ENCODE measurements around the gene C11orf71.

C11orf71 gene

GRCh38 chr11:114440971-114441763, 40.9 kb upstream of the C11orf71 start:
- peaks cover 25% of the 10 kb centered on the region for H3K4me1 ChIP-seq (ENCODE audit: insufficient read depth, low read length, severe bottlenecking)
- H3F3A ChIP-seq (ENCODE audit: insufficient read depth, low read length), result no peaks in the 10 kb centered on the region
- H3K79me2 ChIP-seq (ENCODE audit: insufficient read depth, low read length), result peaks cover 15% of the 10 kb centered on the region
- TF ChIP-seq EZH2 (IDR thresholded peaks at IDR 0.05; ENCODE audit: borderline replicate concordance, low read length) (no peak), CTCF (IDR thresholded peaks at IDR 0.05; ENCODE audit: low read length) (no peak)
- H3K4me3 ChIP-seq (ENCODE audit: low read depth, low read length, poor library complexity, severe bottlenecking), result peak overlapping the region; percentile 28
- H4K20me1 ChIP-seq (ENCODE audit: insufficient read depth, low read length), result no peaks in the 10 kb centered on the region
- no peaks in the 10 kb centered on the region for H3K9me2 ChIP-seq (ENCODE audit: low read depth, low read length)
- H3K9ac ChIP-seq (ENCODE audit: low read length), result no peak overlapping the region; the same call in 1 of the 2 replicates
- no peak overlapping the region for H3K27ac ChIP-seq (ENCODE audit: low read depth, low read length, poor library complexity, severe bottlenecking)
- H3K36me3 ChIP-seq (ENCODE audit: insufficient read depth, low read length), result peaks cover 14% of the 10 kb centered on the region
- no peaks in the 10 kb centered on the region for H3K9me3 ChIP-seq (ENCODE audit: low read length)
- H3K4me2 ChIP-seq (ENCODE audit: low read length), result peak overlapping the region; percentile 91
- H3K27me3 ChIP-seq (ENCODE audit: insufficient read depth, low read length), result no peaks in the 10 kb centered on the region
- no peak overlapping the region for H2AFZ ChIP-seq (ENCODE audit: low read length)

GRCh38 chr11:114440121-114440860, 40.0 kb upstream of the C11orf71 start:
- no peaks in the 10 kb centered on the region for H3K9me3 ChIP-seq (ENCODE audit: low read length)
- no peaks in the 10 kb centered on the region for H3K27me3 ChIP-seq (ENCODE audit: insufficient read depth, low read length)
- H3F3A ChIP-seq (ENCODE audit: insufficient read depth, low read length), result no peaks in the 10 kb centered on the region
- peak overlapping the region; percentile 91 for H3K4me2 ChIP-seq (ENCODE audit: low read length)
- peaks cover 15% of the 10 kb centered on the region for H3K79me2 ChIP-seq (ENCODE audit: insufficient read depth, low read length)
- no peak overlapping the region for H3K27ac ChIP-seq (ENCODE audit: low read depth, low read length, poor library complexity, severe bottlenecking)
- no peaks in the 10 kb centered on the region for H4K20me1 ChIP-seq (ENCODE audit: insufficient read depth, low read length)
- TF ChIP-seq CTCF (IDR thresholded peaks at IDR 0.05; ENCODE audit: low read length), result no peak
- TF ChIP-seq EZH2 (IDR thresholded peaks at IDR 0.05; ENCODE audit: borderline replicate concordance, low read length), result no peak
- H3K36me3 ChIP-seq (ENCODE audit: insufficient read depth, low read length), result peaks cover 8% of the 10 kb centered on the region
- peak overlapping the region; percentile 87 for H3K4me3 ChIP-seq (ENCODE audit: low read depth, low read length, poor library complexity, severe bottlenecking)
- H2AFZ ChIP-seq (ENCODE audit: low read length), result no peak overlapping the region
- H3K4me1 ChIP-seq (ENCODE audit: insufficient read depth, low read length, severe bottlenecking), result peaks cover 25% of the 10 kb centered on the region
- H3K9ac ChIP-seq (ENCODE audit: low read length), result peak overlapping the region; percentile 78
- no peaks in the 10 kb centered on the region for H3K9me2 ChIP-seq (ENCODE audit: low read depth, low read length)

- no peak within 1 kb of the TSS for H3K27ac ChIP-seq (ENCODE audit: low read depth, low read length, poor library complexity, severe bottlenecking)
Measured at GRCh38 chr11:114439229-114440120, 39.2 kb upstream of the C11orf71 start, which contains the start of gene REXO2. Gene REXO2, plus strand, starts transcription at chr11:114439467. Its CDS starts 62 bp downstream, at chr11:114439529.

More at GRCh38 chr11:114439229-114440120, 39.2 kb upstream of the C11orf71 start, which contains the start of gene REXO2:
- Histone ChIP-seq H3K4me2 (ENCODE audit: low read length) (peak within 1 kb of the TSS; percentile 91), H3K9ac (ENCODE audit: low read length) (peak within 1 kb of the TSS; percentile 78), H3K9me3 (ENCODE audit: low read length) (no peaks in the 10 kb centered on the region), H2AFZ (ENCODE audit: low read length) (0 out of 2 replicates have a peak within 1 kb of the TSS, but pooled peaks have one; percentile 6), H4K20me1 (ENCODE audit: insufficient read depth, low read length) (no peaks in the 10 kb centered on the region), H3K27me3 (ENCODE audit: insufficient read depth, low read length) (no peaks in the 10 kb centered on the region), H3K36me3 (ENCODE audit: insufficient read depth, low read length) (peaks cover 5% of the 10 kb centered on the region), H3K79me2 (ENCODE audit: insufficient read depth, low read length) (peaks cover 15% of the 10 kb centered on the region), H3K9me2 (ENCODE audit: low read depth, low read length) (no peaks in the 10 kb centered on the region), H3K4me1 (ENCODE audit: insufficient read depth, low read length, severe bottlenecking) (peaks cover 25% of the 10 kb centered on the region), H3K4me3 (ENCODE audit: low read depth, low read length, poor library complexity, severe bottlenecking) (peak within 1 kb of the TSS; percentile 87), H3F3A (ENCODE audit: insufficient read depth, low read length) (no peaks in the 10 kb centered on the region)
- TF ChIP-seq CTCF (IDR thresholded peaks at IDR 0.05; ENCODE audit: low read length), result no peak
- TF ChIP-seq EZH2 (IDR thresholded peaks at IDR 0.05; ENCODE audit: borderline replicate concordance, low read length), result no peak

Data from OCI-LY1 (cell line).